Thoracic aorta (tissue), 2 donors: ENCODE data around the gene KAT8. TPM values are rescaled to one million over a fixed set of nuclear protein-coding genes. Genes with fewer than 3 reads are reported as not detected.

Experiments used
- ATAC-seq: fragments of 150-250 bp; one replicate; pipeline ENCODE4 v1.8.0; 2017; ENCODE audit warnings: low read depth; ENCODE audit not compliant: insufficient number of reproducible peaks, low FRiP score
- DNase-seq: peaks from one replicate; pipeline ENCODE4 v3.0.0-alpha.2; 2020; ENCODE audit warnings: low spot score
- H3K27ac ChIP-seq, 2 donors: fragments of 200-600 bp; sonication (generic); 1 replicate in 1 of 2; 2 replicates in 1 of 2; pipeline ENCODE4 v1.5.1; 2016; ENCODE audit warnings: mild to moderate bottlenecking in 2 of 2, moderate library complexity in 2 of 2
- H3K27me3 ChIP-seq: fragments of 200-600 bp; sonication (generic); replicated peaks from 2 replicates; pipeline ENCODE4 v1.6.0; 2016; ENCODE audit warnings: mild to moderate bottlenecking; ENCODE audit not compliant: insufficient read depth
- H3K36me3 ChIP-seq: fragments of 200-600 bp; sonication (generic); one replicate; pipeline ENCODE4 v1.5.1; 2016
- H3K4me1 ChIP-seq, 2 donors: fragments of 200-600 bp; sonication (generic); 1 replicate in 1 of 2; 2 replicates in 1 of 2; pipeline versions ENCODE4 v1.5.1 to v1.6.0; 2016; ENCODE audit warnings: low read depth in 2 of 2, mild to moderate bottlenecking in 1 of 2; ENCODE audit not compliant: control insufficient read depth in 1 of 2
- H3K4me3 ChIP-seq: fragments of 200-600 bp; sonication (generic); 2 replicates; pipeline ENCODE4 v1.5.1; 2016; ENCODE audit warnings: mild to moderate bottlenecking
- H3K9me3 ChIP-seq: fragments of 200-600 bp; sonication (generic); 2 replicates; pipeline ENCODE4 v1.5.1; 2016
- total RNA-seq, 2 donors: library from RNA; depleted of rRNA; stranded (reverse); fragments of >200 nt; gene quantifications; one replicate each; pipeline versions ENCODE4 v1.1.0 to v1.2.3, GENCODE V29; 2016
- TF ChIP-seq, protein P1 (sequence below): fragments of 200-600 bp; sonication (generic); IDR thresholded peaks from one replicate; pipeline ENCODE4 v1.5.1; 2019; ENCODE audit warnings: antibody characterized with exemption

KAT8 gene
- total RNA-seq, 2 donors from 2014 or later = 62.5 to 75.7 TPM

DNA sequence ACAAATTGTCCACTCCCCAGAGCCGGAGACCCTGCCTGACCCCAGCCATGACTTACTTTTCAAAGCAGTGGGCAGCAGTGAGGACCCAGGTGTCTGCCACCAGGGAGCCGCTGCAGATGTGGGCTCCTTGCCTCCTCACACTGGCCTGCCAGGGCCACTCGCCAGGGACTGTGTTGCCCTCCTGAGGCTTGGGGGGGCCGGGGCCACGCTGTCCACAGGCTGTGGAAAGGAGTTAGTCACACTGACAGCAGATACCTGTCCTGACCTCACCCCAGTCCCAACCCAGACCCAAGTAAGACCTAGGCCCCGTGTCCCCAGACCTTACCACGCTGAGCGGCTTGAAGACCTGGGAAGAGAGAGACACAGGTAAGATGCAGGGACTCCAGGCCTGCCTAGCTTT is 30.0 kb upstream of the KAT8 start:
- H3K36me3 ChIP-seq = peaks cover 31% of the 10 kb centered on the region
- no peak overlapping the region for H3K4me3 ChIP-seq
- H3K4me1 ChIP-seq = no peaks in the 10 kb centered on the region
- no peak for ATAC-seq
- H3K27ac ChIP-seq = no peak overlapping the region
- TF ChIP-seq, protein P1, sequence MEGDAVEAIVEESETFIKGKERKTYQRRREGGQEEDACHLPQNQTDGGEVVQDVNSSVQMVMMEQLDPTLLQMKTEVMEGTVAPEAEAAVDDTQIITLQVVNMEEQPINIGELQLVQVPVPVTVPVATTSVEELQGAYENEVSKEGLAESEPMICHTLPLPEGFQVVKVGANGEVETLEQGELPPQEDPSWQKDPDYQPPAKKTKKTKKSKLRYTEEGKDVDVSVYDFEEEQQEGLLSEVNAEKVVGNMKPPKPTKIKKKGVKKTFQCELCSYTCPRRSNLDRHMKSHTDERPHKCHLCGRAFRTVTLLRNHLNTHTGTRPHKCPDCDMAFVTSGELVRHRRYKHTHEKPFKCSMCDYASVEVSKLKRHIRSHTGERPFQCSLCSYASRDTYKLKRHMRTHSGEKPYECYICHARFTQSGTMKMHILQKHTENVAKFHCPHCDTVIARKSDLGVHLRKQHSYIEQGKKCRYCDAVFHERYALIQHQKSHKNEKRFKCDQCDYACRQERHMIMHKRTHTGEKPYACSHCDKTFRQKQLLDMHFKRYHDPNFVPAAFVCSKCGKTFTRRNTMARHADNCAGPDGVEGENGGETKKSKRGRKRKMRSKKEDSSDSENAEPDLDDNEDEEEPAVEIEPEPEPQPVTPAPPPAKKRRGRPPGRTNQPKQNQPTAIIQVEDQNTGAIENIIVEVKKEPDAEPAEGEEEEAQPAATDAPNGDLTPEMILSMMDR = no peak
- no peak for DNase-seq
- no peaks in the 10 kb centered on the region for H3K9me3 ChIP-seq
- H3K27me3 ChIP-seq = no peaks in the 10 kb centered on the region

DNA sequence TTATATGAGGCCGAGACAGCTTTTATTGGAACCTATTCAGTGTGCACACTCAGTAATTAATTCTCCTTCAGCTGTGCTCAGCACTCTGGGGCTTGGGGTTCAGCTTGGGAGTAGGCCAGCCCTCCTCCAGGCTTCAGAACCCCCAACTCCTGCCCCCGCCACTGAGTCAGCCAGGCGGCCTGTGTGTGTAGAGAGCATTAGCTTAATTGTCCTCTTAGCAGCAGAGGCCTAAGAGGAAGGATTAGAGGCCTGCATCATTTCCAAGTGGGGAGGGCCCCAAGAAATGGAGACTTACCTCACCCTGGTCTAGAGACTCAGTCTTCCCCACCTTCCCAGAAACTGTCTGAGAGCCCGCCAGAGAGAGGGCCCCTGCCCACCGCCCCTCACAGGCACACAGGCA is 29.5 kb upstream of the KAT8 start:
- ATAC-seq (no peak), DNase-seq (no peak)
- Histone ChIP-seq H3K9me3 (no peaks in the 10 kb centered on the region), H3K4me3 (no peak overlapping the region), H3K27me3 (no peaks in the 10 kb centered on the region), H3K36me3 (peaks cover 30% of the 10 kb centered on the region), H3K4me1 (no peaks in the 10 kb centered on the region), H3K27ac (no peak overlapping the region)
- TF ChIP-seq, protein P1 = no peak

DNA sequence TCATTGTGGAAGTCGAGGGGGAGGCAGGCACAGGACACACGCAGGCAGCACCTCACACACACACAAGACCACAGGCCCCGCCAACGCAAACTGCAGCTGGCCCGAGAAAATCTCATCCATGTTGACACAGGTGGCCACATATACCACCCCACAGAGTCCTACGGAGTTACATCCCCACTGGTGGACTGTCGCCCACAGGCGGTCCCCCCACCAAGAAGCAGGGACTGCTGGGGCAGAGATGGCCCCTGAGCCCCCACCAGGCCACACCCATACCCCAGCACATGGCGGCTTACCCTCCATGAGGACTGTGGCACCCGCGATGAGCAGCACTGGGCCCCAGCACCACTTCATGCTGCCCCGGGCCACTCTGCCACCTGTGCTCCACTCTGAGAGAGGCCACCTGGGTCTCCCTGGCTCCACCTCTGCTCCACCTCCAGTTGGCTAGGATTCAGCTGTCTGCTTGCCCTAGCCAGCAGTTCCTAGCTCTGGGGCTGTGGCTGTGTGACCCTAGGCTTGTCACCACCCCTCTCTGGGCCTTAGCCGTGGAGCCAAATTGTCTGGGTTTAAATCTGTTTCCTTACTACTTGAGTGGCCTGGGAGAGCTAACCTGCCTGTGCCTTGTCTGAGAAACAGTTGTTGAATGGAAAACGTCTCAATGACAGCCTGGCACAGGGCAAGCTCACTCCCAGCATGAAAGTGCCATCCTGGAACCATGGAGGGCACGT is 28.8 kb upstream of the KAT8 start, which contains the start of gene PRSS53:
TSS of gene PRSS53 (minus strand) at position 485 of the 725 bp plus-strand sequence. CDS start at position 351, 134 bp downstream.
- no peak for DNase-seq
- Histone ChIP-seq H3K27me3 (no peaks in the 10 kb centered on the region), H3K9me3 (no peaks in the 10 kb centered on the region), H3K4me1 (no peaks in the 10 kb centered on the region), H3K4me3 (no peak within 1 kb of the TSS), H3K36me3 (peaks cover 27% of the 10 kb centered on the region), H3K27ac (no peak within 1 kb of the TSS)
- TF ChIP-seq, protein P1 = no peak
- no peak for ATAC-seq

DNA sequence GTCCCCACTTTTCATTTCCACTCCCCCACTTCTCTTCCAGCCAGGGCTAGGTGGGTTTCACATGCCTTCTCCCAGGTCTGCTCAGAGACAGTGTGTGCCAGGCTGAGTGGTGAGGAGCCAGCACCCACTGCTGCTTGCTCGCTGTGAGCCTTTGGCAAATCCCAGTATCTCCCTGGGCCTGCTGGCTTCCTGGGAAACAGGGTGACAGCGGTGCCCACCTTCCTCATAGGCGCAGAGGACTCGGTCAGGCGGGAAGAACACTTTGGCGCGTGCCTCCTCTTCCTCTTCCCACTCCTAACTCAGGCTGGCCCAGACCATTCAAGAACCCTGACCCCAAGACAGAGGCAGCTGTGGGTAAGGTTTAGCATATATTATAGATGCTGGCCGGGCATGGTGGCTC is 28.3 kb upstream of the KAT8 start:
- Histone ChIP-seq H3K27ac (no peak overlapping the region), H3K4me3 (no peak overlapping the region), H3K4me1 (no peaks in the 10 kb centered on the region), H3K27me3 (no peaks in the 10 kb centered on the region), H3K36me3 (peaks cover 25% of the 10 kb centered on the region), H3K9me3 (no peaks in the 10 kb centered on the region)
- ATAC-seq = no peak
- TF ChIP-seq, protein P1 = no peak
- no peak for DNase-seq

DNA sequence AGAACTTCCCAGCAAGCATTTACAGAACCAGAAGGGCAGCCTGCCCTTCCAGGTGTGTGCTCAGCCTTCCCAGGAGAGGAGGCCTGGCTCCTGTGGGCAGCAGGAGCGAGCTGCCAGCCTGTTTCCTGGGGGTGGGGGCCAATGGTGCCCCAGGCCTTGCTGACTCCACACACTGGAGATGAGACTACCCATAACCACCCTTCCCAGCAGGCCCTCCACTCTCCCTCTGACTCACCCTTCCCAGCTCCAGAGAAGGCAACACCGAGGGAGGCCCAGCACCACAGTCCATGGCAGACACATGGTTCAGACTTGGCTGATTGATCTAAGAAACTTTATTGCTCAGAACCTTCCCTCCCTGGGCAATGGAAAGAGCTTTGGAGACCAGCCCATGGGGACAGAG is 26.9 kb upstream of the KAT8 start:
- Histone ChIP-seq H3K27ac (no peak overlapping the region), H3K9me3 (no peaks in the 10 kb centered on the region), H3K27me3 (no peaks in the 10 kb centered on the region), H3K4me1 (peaks cover 0 to 4% of the 10 kb centered on the region in 2 donors), H3K4me3 (no peak overlapping the region), H3K36me3 (peaks cover 25% of the 10 kb centered on the region)
- DNase-seq (no peak), ATAC-seq (no peak)
- TF ChIP-seq, protein P1 = no peak
